GM18861 (cell line): ENCODE data around the gene DPM3.
"Not testable (repeated sequence)": the region's sequence is repeated elsewhere in the genome, so short reads cannot be mapped to it uniquely, and the experiment has no call there.

Experiments used
- ATAC-seq: cut with Tn5 transposase; IDR thresholded peaks from one replicate; pipeline ENCODE4 v1.9.1; 2021; ENCODE audit not compliant: unreplicated experiment

DPM3 gene

GRCh38 chr1:155175927-155176371 lies 35.6 kb upstream of the DPM3 start:
- ATAC-seq, result no peak

- ATAC-seq, result no peak
Measured at GRCh38 chr1:155175281-155175926, 35.1 kb upstream of the DPM3 start.

- no peak for ATAC-seq
Measured at GRCh38 chr1:155174324-155175280, 34.3 kb upstream of the DPM3 start.

- no peak for ATAC-seq
Measured at GRCh38 chr1:155173478-155174323, 33.4 kb upstream of the DPM3 start, which contains the start of gene TRIM46. TSS of gene TRIM46 (plus strand) at chr1:155173849. CDS start at chr1:155173967, 118 bp downstream.

GRCh38 chr1:155172732-155173477 lies 32.6 kb upstream of the DPM3 start, which contains the start of gene KRTCAP2:
TSS of gene KRTCAP2 (minus strand) at chr1:155173304. CDS start at chr1:155173224, 80 bp downstream.
- ATAC-seq, result peak; percentile 61

GRCh38 chr1:155171836-155172731 lies 31.8 kb upstream of the DPM3 start:
- no peak for ATAC-seq

GRCh38 chr1:155170806-155171205 lies 30.5 kb upstream of the DPM3 start:
- no peak for ATAC-seq

- no peak for ATAC-seq
Measured at GRCh38 chr1:155170101-155170785, 29.9 kb upstream of the DPM3 start.

GRCh38 chr1:155169541-155169940 lies 29.2 kb upstream of the DPM3 start:
- no peak for ATAC-seq

- no peak for ATAC-seq
Measured at GRCh38 chr1:155168456-155169210, 28.3 kb upstream of the DPM3 start.

GRCh38 chr1:155168105-155168445 lies 27.7 kb upstream of the DPM3 start:
- ATAC-seq, result not testable (repeated sequence)

GRCh38 chr1:155167166-155168104 lies 27.1 kb upstream of the DPM3 start:
- ATAC-seq, result peak; percentile 44

GRCh38 chr1:155166471-155167165 lies 26.3 kb upstream of the DPM3 start:
- ATAC-seq, result no peak

- no peak for ATAC-seq
Measured at GRCh38 chr1:155166051-155166470, 25.7 kb upstream of the DPM3 start.

GRCh38 chr1:155164625-155165024 lies 24.3 kb upstream of the DPM3 start:
- not testable (repeated sequence) for ATAC-seq

GRCh38 chr1:155163785-155164184 lies 23.5 kb upstream of the DPM3 start:
- ATAC-seq, result not testable (repeated sequence)
